ENCODE results near the gene NOL11.
"Not testable (repeated sequence)": the region's sequence is repeated elsewhere in the genome, so short reads cannot be mapped to it uniquely, and the experiment has no call there.

NOL11 gene

DNA sequence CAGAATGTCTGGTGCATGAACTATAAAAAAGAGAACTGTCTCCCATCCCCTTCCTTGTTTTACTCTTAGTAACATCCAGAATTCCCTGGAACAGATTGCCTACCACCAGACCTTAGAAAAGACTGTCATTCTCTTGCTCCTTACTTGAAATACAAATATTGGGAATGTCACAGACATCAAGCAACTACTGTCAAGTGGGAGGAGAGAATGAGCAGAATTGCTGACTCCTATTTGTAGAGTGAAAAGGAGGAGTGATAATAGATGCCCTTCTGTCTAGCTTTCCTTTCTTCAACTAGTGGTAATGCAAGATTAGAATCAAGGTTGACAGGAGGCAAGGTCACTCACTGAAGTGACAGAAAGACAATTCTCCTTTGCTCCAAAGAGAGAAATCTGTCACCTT, 23.9 kb upstream of the NOL11 start:
- Mint-ChIP-seq H3K27me3 (no peaks in the 10 kb centered on the region), H3K27ac (no peak overlapping the region), H3K9me3 (ENCODE audit: low read depth) (no peaks in the 10 kb centered on the region), H3K4me3 (no peak overlapping the region), H3K36me3 (peaks cover 2% of the 10 kb centered on the region), H3K4me1 (ENCODE audit: low read depth) (peaks cover 4% of the 10 kb centered on the region)

DNA sequence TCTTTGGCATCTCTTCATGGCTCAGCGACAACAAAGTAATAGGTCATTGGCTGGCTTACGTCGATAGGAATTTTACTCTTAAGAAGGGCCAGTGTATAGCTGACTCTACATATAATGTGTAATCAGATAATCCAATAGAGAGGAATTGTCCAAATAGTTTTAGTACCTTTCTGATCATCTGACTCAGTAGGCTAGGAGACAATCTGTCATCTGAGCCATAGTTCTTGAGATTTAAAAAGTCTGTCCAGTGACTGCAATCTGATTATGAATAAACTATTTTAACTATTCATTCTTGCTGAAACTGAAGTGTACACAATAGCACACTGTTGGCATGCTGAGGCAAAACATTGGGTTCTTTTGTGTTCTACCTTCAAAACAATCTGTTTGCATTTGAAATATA, 21.4 kb upstream of the NOL11 start:
- H3K36me3 Mint-ChIP-seq = peaks cover 2% of the 10 kb centered on the region
- no peaks in the 10 kb centered on the region for H3K4me1 Mint-ChIP-seq (ENCODE audit: low read depth)
- H3K4me3 Mint-ChIP-seq = no peak overlapping the region
- no peaks in the 10 kb centered on the region for H3K9me3 Mint-ChIP-seq (ENCODE audit: low read depth)
- H3K27ac Mint-ChIP-seq = no peak overlapping the region
- no peaks in the 10 kb centered on the region for H3K27me3 Mint-ChIP-seq

DNA sequence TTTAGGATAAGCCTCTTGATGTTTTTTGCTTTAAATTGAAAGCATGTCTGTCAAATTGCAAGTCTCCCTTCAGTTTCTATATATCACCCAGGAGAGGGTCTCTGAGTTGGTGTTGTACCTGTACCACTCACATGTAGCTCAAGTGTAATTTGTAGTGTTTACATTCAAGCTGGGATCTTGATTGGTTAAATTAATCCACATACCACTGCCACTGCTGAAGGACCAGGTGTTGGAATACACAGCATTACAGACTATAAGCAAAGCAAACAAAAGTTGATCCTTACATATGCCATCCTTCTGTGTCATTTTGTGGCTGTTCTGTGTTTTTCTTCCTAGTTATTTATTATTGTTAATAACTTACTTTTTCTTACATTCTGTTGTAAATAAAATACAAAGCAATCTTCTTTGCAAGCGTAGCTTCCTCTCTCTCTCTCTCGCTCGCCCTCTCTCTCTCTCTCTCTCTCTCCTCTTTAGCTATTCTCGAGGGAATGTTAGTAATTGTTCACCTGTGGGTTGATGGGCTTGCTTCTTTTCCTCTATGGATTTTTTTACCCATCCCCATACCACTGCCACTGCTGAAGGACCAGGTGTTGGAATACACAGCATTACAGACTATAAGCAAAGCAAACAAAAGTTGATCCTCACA, 20.8 kb upstream of the NOL11 start:
- peaks cover 2% of the 10 kb centered on the region for H3K36me3 Mint-ChIP-seq
- H3K4me1 Mint-ChIP-seq (ENCODE audit: low read depth) = no peaks in the 10 kb centered on the region
- H3K9me3 Mint-ChIP-seq (ENCODE audit: low read depth) = no peaks in the 10 kb centered on the region
- no peak overlapping the region for H3K4me3 Mint-ChIP-seq
- H3K27me3 Mint-ChIP-seq = no peaks in the 10 kb centered on the region
- peak overlapping the region; percentile 37 for H3K27ac Mint-ChIP-seq

DNA sequence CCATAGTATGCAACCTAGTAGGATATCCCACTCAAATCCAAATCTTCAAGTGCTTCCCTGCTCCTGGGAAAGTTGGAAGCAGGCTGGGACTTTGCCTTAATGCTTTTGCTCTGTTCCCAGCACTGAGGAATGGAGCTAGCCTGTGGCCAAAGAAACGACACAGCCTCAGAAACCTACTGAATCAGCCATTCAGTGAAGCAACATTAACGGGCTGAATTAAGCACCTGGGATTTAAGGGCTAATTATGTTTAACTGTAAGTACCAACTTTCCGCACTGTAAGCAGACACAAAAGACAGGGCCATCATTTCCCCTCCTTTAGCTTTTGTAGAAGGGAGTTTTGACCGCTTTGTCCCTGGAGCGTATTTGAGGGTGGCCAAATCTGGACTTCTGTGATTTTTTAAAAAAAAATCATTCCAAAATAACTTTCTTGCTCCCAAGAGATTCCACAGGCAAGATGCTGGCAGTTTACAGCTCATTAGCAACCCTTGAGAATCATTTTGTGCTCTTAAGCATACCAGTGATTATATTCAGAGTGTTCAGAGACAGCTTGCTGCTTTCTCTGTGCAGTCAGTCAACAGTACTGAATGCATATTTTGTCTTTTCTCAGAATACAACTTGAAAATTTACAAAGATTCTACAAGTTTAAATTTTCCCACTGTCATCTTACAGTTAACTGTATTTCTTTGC, 17.6 kb upstream of the NOL11 start:
- H3K27ac Mint-ChIP-seq = no peak overlapping the region
- no peaks in the 10 kb centered on the region for H3K27me3 Mint-ChIP-seq
- H3K4me1 Mint-ChIP-seq (ENCODE audit: low read depth) = no peaks in the 10 kb centered on the region
- H3K36me3 Mint-ChIP-seq = no peaks in the 10 kb centered on the region
- no peaks in the 10 kb centered on the region for H3K9me3 Mint-ChIP-seq (ENCODE audit: low read depth)
- H3K4me3 Mint-ChIP-seq = no peak overlapping the region

DNA sequence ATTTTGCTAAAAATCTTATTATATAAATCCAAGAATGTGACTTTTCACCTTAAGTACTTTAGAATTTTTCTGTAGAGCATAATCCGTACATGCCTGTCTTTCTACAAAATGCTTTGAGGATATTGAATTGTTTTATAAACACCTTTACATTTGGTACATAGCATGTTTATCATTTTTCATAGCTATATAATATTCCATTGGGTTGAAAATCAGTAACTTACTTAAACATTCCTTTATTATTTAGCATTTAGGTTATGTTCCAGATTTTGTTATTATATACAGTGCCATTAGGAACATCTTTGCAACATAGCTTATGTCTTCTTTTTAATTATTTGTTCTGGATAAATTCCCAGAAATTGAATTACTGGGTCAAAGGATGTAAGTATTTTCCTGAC, 17.0 kb upstream of the NOL11 start:
- Mint-ChIP-seq H3K27ac (no peak overlapping the region), H3K36me3 (no peaks in the 10 kb centered on the region), H3K4me1 (ENCODE audit: low read depth) (no peaks in the 10 kb centered on the region), H3K9me3 (ENCODE audit: low read depth) (no peaks in the 10 kb centered on the region), H3K4me3 (no peak overlapping the region), H3K27me3 (no peaks in the 10 kb centered on the region)

DNA sequence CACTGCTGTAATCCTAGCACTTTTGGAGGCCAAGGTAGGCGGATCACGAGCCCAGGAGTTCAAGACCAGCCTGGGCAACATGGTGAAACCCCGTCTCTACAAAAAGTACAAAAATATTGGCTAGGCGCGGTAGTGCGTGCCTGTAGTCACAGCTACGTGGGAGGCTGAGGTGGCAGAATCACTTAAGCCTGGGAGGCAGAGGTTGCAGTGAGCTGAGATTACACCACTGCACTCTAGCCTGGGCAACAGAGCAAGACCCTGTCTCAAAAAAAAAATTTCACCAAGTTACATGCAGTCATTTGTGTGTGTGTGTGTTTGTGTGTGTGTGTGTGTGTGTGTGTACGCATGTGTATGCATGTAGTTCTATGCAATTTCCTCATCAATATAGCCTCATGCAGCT, 14.9 kb upstream of the NOL11 start:
- not testable (repeated sequence) for H3K4me3 Mint-ChIP-seq; H3K27ac Mint-ChIP-seq; H3K9me3 Mint-ChIP-seq (ENCODE audit: low read depth); H3K36me3 Mint-ChIP-seq; H3K4me1 Mint-ChIP-seq (ENCODE audit: low read depth); H3K27me3 Mint-ChIP-seq

DNA sequence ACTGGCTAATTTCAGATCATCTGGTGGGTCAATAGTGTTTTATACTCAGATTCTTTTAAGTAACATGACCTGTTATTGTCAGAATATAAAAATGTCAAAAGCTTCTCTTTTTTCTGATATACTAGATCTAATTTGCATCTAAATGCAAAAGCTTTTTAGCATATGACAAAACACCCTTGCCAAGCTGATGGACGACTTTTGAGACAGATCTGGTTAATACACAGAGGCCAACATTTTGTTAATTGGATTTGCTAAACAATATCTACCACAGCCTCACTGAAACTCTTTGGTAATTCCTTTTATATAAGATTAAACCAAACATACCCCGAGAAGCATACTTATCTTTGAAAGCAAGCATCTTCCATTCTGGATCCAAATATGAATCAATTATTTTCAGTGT, 10.3 kb upstream of the NOL11 start:
- Mint-ChIP-seq H3K4me1 (ENCODE audit: low read depth) (no peaks in the 10 kb centered on the region), H3K4me3 (no peak overlapping the region), H3K36me3 (no peaks in the 10 kb centered on the region), H3K27me3 (peaks cover 1% of the 10 kb centered on the region), H3K27ac (no peak overlapping the region), H3K9me3 (ENCODE audit: low read depth) (no peaks in the 10 kb centered on the region)

DNA sequence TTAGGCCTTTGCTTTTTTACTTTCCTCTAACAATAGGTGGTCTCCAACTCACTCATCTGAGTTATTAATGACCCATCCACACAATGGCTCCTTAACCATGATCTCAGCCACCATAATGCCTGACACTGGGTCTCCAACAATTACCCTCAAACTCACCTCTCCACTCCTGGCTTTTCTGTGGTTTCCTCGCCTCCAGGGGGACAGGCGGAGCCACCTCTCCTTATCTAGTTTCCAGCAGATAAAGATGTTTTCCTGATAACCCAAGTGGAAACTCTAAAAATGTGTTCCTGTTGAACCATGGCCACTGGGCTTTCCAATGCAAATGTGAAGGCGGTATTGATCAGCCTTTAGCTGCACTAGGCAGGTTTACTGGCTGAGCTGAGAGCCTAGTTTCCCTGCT, 9.4 kb upstream of the NOL11 start:
- Mint-ChIP-seq H3K4me3 (no peak overlapping the region), H3K9me3 (ENCODE audit: low read depth) (no peaks in the 10 kb centered on the region), H3K27me3 (peaks cover 1% of the 10 kb centered on the region), H3K4me1 (ENCODE audit: low read depth) (no peaks in the 10 kb centered on the region), H3K27ac (no peak overlapping the region), H3K36me3 (no peaks in the 10 kb centered on the region)

DNA sequence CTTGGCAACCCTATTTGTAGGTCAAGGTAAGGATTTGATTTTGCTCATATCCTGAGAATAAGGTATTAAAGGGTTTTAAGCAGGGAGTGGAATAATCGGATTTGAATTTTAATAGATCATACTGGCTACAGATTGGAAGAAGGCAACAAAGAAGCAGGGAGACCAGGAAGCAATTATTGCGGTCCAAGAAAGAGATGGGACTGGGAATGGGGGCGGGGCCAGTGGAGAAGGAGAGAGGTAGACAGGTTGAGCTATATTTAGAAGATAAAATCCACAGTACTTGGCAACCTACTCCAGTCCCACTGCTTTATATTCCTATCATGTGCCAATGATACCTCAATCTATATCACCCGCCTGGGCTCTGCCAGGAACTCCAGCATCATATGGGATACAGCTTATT, 5.8 kb upstream of the NOL11 start:
- H3K9me3 Mint-ChIP-seq (ENCODE audit: low read depth) = no peaks in the 10 kb centered on the region
- peaks cover 5% of the 10 kb centered on the region for H3K4me1 Mint-ChIP-seq (ENCODE audit: low read depth)
- H3K27me3 Mint-ChIP-seq = peaks cover 1% of the 10 kb centered on the region
- H3K27ac Mint-ChIP-seq = no peak overlapping the region
- no peak overlapping the region for H3K4me3 Mint-ChIP-seq
- H3K36me3 Mint-ChIP-seq = no peaks in the 10 kb centered on the region

DNA sequence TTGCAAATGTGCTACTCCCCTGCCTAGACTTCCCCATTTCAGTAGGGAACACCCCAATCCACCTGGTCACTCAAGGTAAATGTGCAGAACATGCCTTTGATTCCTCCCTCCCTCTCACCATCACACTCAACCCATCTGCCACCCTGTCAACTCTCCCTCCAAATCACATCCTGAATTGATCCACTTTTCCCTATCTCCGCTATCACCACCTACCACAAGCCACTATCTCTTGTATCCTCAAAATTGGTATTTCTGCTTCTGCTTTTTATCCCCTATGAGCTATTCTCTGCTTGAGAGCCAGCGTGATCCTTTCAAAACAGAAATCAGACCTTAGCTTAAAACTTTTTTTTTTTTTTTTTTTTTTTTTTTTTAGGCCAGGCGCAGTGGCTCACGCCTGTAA, 5.4 kb upstream of the NOL11 start:
- peaks cover 8% of the 10 kb centered on the region for H3K4me1 Mint-ChIP-seq (ENCODE audit: low read depth)
- H3K36me3 Mint-ChIP-seq = no peaks in the 10 kb centered on the region
- H3K27ac Mint-ChIP-seq = no peak overlapping the region
- H3K27me3 Mint-ChIP-seq = peaks cover 1% of the 10 kb centered on the region
- no peaks in the 10 kb centered on the region for H3K9me3 Mint-ChIP-seq (ENCODE audit: low read depth)
- no peak overlapping the region for H3K4me3 Mint-ChIP-seq

DNA sequence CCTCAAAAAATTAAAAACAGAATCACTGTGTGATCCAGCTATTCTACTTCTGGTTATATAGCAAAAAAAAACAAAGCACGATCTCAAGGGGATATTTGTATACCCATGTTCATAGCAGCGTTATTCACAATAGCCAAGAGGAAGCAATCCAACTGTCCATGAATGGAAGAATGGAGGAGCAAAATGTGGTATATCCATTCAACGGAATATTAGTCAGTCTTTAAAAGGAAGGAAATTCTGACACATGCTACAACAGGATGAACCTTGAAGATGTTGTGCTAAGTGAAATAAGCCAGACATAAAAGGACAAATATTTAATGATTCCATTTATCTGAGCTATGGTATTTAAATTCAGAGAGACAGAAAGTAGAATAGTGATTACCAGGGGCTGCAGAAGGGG, 4.6 kb upstream of the NOL11 start:
- peaks cover 1% of the 10 kb centered on the region for H3K27me3 Mint-ChIP-seq
- H3K4me3 Mint-ChIP-seq = peak overlapping the region; percentile 30
- no peaks in the 10 kb centered on the region for H3K9me3 Mint-ChIP-seq (ENCODE audit: low read depth)
- H3K36me3 Mint-ChIP-seq = peaks cover 2% of the 10 kb centered on the region
- peaks cover 12% of the 10 kb centered on the region for H3K4me1 Mint-ChIP-seq (ENCODE audit: low read depth)
- no peak overlapping the region for H3K27ac Mint-ChIP-seq

DNA sequence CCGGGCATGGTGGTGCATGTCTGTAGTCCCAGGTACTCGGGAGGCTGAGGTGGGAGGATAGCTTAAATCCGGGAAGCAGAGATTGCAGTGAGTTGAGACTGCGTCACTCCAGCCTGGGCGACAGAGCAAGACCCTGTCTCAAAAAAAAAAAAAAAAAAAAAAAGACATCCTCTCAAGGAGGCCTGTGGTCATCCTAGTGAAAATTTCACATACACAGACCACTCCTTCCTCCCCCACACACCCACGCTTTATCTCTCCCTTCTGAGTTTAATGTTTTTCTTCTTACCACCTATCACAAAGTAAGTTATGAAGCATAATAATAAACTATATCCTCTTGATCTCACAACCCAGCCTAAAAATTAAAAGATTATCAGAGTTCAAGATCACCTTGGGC, 1.3 kb upstream of the NOL11 start:
- H3K27me3 Mint-ChIP-seq = peaks cover 1% of the 10 kb centered on the region
- H3K36me3 Mint-ChIP-seq = peaks cover 5% of the 10 kb centered on the region
- peaks cover 29% of the 10 kb centered on the region for H3K4me1 Mint-ChIP-seq (ENCODE audit: low read depth)
- H3K27ac Mint-ChIP-seq = peak overlapping the region; percentile 100
- H3K9me3 Mint-ChIP-seq (ENCODE audit: low read depth) = no peaks in the 10 kb centered on the region
- peak overlapping the region; percentile 100 for H3K4me3 Mint-ChIP-seq

DNA sequence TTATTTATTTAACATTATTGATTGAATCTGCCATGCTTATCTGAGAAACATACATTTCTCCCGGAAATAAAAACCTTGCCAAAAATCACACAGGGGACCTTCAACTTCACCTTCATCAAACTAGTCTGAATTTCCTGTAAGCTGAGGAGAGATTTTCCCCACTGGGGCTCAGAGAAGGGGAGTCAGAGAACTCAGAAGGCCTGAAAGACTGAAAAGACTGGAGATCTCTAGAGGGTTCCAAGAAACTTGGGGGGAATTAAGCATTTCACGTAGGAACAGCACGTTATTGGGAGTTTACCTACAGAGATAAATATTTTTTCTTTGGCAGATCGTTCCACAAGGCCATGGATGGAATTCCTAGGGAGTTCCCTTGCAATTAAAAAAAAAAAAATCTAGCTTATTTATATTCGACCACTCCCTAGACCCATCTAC, 528 bp upstream of the NOL11 start:
- H3K27ac Mint-ChIP-seq = peak overlapping the region; percentile 100
- peaks cover 1% of the 10 kb centered on the region for H3K27me3 Mint-ChIP-seq
- peak overlapping the region; percentile 100 for H3K4me3 Mint-ChIP-seq
- no peaks in the 10 kb centered on the region for H3K9me3 Mint-ChIP-seq (ENCODE audit: low read depth)
- H3K4me1 Mint-ChIP-seq (ENCODE audit: low read depth) = peaks cover 34% of the 10 kb centered on the region
- peaks cover 5% of the 10 kb centered on the region for H3K36me3 Mint-ChIP-seq

DNA sequence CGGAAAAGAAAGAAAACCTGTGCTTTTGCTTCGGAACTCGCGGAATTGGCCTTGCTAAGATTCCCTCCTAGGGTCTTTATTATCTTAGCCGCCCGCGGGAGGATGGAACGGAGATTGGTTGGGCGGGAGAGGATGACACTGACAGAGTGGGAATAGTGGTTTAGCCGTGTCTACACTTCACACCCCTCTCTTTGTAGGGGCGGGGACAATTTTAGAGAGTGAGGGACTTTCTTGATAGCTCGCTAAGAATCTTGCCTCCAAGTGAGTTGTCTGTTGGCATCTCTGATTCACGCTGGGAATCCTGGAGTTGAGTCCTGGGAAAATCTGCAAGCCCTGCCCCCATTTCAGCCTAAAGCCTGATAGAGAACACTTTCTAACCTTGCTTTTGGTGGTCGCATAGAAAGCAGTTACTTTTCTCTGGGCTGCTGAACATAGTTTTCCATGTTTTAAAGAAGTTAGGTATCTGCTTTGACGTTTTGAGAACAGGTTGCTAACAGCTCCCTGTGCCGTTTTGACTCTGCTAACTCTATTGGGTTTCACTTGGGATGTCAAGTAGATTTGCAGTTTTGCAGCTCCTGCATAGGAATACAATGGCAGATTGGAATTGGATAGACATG, 697 bp downstream of the NOL11 start:
- peak overlapping the region; percentile 100 for H3K4me3 Mint-ChIP-seq
- no peaks in the 10 kb centered on the region for H3K9me3 Mint-ChIP-seq (ENCODE audit: low read depth)
- no peaks in the 10 kb centered on the region for H3K27me3 Mint-ChIP-seq
- H3K4me1 Mint-ChIP-seq (ENCODE audit: low read depth) = peaks cover 34% of the 10 kb centered on the region
- H3K27ac Mint-ChIP-seq = peak overlapping the region; percentile 100
- peaks cover 5% of the 10 kb centered on the region for H3K36me3 Mint-ChIP-seq

DNA sequence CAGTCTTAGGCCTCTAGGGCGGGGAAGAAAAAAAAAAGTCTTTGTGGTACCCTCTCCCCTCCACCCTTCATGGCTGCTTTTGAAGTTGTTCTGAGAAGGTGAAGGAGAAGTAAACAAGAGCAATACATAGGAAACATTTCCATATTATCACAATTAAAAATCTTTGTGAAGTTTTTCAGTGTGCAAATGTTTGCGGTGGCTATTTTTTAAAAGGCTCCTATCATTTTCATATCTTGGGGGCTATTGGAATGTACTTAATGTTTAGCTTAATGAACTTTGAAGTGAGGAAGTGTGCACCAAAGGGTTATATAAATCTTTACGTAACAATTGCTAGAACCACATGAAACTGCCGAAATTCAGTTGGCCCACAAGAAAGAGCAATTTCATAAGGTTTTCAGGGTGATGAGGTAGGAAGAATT, 7.6 kb downstream of the NOL11 start:
- no peaks in the 10 kb centered on the region for H3K27me3 Mint-ChIP-seq
- no peaks in the 10 kb centered on the region for H3K9me3 Mint-ChIP-seq (ENCODE audit: low read depth)
- peak overlapping the region; percentile 50 for H3K4me3 Mint-ChIP-seq
- peaks cover 5% of the 10 kb centered on the region for H3K36me3 Mint-ChIP-seq
- H3K4me1 Mint-ChIP-seq (ENCODE audit: low read depth) = peaks cover 48% of the 10 kb centered on the region
- peak overlapping the region; percentile 81 for H3K27ac Mint-ChIP-seq

Measured in activated naive CD8-positive, alpha-beta T cell (primary cell).